ENCODE measurements around the gene RTP3. TPM values are rescaled to one million over a fixed set of nuclear protein-coding genes. Genes with fewer than 3 reads are reported as not detected.
A peak's percentile ranks its signal among the peaks of the same experiment; 100 is the strongest.
"Not testable (repeated sequence)": the region's sequence is repeated elsewhere in the genome, so short reads cannot be mapped to it uniquely, and the experiment has no call there.

RTP3 gene
- total RNA-seq, 1 donor from 2014 or later, result not detected

- peaks cover 3% of the 10 kb centered on the region for H3K4me1 Mint-ChIP-seq (ENCODE audit: low read depth)
- intact Hi-C loops (cut with micrococcal nuclease), result no loop called here
- H3K4me3 Mint-ChIP-seq (ENCODE audit: low read depth), result no peak overlapping the region
- H3K9me3 Mint-ChIP-seq, result no peaks in the 10 kb centered on the region
- peaks cover 21% of the 10 kb centered on the region for H3K27me3 Mint-ChIP-seq (ENCODE audit: low read depth)
- no peak for DNase-seq (ENCODE audit: low spot score)
- H3K27ac Mint-ChIP-seq, result no peak overlapping the region
- H3K36me3 Mint-ChIP-seq (ENCODE audit: low read depth), result no peaks in the 10 kb centered on the region
Measured at GRCh38 chr3:46521096-46521495, 23.3 kb downstream of the RTP3 start.

- intact Hi-C loops (cut with micrococcal nuclease); H3K9me3 Mint-ChIP-seq; H3K27ac Mint-ChIP-seq; H3K36me3 Mint-ChIP-seq (ENCODE audit: low read depth); H3K4me3 Mint-ChIP-seq (ENCODE audit: low read depth); DNase-seq (ENCODE audit: low spot score); H3K4me1 Mint-ChIP-seq (ENCODE audit: low read depth): not testable (repeated sequence)
- peaks cover 22% of the 10 kb centered on the region for H3K27me3 Mint-ChIP-seq (ENCODE audit: low read depth)
Measured at GRCh38 chr3:46522201-46522600, 24.4 kb downstream of the RTP3 start.

GRCh38 chr3:46523556-46523955 lies 25.8 kb downstream of the RTP3 start:
- Mint-ChIP-seq H3K9me3 (no peaks in the 10 kb centered on the region), H3K36me3 (ENCODE audit: low read depth) (no peaks in the 10 kb centered on the region), H3K4me1 (ENCODE audit: low read depth) (no peaks in the 10 kb centered on the region), H3K27me3 (ENCODE audit: low read depth) (peaks cover 22% of the 10 kb centered on the region), H3K27ac (no peak overlapping the region), H3K4me3 (ENCODE audit: low read depth) (no peak overlapping the region)
- DNase-seq (ENCODE audit: low spot score), result no peak
- intact Hi-C loops (cut with micrococcal nuclease), result no loop called here

- Mint-ChIP-seq H3K4me1 (ENCODE audit: low read depth) (no peaks in the 10 kb centered on the region), H3K9me3 (no peaks in the 10 kb centered on the region), H3K36me3 (ENCODE audit: low read depth) (no peaks in the 10 kb centered on the region), H3K27me3 (ENCODE audit: low read depth) (peaks cover 22% of the 10 kb centered on the region), H3K27ac (no peak overlapping the region), H3K4me3 (ENCODE audit: low read depth) (no peak overlapping the region)
- intact Hi-C loops (cut with micrococcal nuclease), result no loop called here
- no peak for DNase-seq (ENCODE audit: low spot score)
Measured at GRCh38 chr3:46524008-46524407, 26.2 kb downstream of the RTP3 start.

DNA sequence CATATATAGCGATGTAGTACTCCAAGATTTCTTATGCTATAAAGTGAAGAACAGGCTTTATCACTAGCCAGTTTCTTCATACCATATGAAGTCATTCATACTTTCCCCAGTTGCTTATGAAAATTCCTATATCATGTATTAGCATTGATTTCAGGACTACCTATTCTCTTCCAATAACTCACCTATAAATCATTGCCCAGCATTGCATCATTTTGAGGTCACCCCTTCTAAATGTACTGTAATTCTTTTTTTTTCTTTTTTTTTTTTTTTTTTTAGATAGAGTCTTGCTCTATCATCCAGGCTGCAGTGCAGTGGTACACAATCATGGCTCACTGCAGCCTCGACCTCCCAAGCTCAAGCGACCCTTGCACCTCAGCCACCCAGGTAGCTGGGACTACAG lies 27.1 kb downstream of the RTP3 start:
- Mint-ChIP-seq H3K4me3 (ENCODE audit: low read depth) (no peak overlapping the region), H3K9me3 (no peaks in the 10 kb centered on the region), H3K36me3 (ENCODE audit: low read depth) (no peaks in the 10 kb centered on the region), H3K27me3 (ENCODE audit: low read depth) (peaks cover 22% of the 10 kb centered on the region), H3K4me1 (ENCODE audit: low read depth) (no peaks in the 10 kb centered on the region), H3K27ac (no peak overlapping the region)
- DNase-seq (ENCODE audit: low spot score), result no peak
- intact Hi-C loops (cut with micrococcal nuclease), result no loop called here

DNA sequence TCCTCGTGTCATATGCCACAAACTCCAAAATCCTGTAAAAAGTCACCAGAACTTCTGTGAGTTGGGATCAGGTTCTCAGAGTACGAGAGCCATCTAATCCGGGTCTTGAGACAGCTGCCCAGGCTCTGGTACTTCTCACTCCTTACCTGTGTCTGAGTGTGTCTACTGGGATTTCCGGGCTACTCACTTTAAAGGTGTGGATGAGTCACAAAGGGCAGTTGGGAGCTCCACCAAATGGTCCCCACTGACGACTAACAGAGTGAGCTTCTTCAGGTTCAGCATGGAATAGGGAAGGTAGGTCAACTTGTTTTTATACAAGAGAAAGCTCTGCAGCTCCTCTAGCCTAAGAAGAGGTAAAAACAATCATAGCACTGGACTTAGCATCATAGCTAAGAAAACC lies 29.5 kb downstream of the RTP3 start:
- Mint-ChIP-seq H3K9me3 (no peaks in the 10 kb centered on the region), H3K36me3 (ENCODE audit: low read depth) (no peaks in the 10 kb centered on the region)
- intact Hi-C loops (cut with micrococcal nuclease), result no loop called here

DNA sequence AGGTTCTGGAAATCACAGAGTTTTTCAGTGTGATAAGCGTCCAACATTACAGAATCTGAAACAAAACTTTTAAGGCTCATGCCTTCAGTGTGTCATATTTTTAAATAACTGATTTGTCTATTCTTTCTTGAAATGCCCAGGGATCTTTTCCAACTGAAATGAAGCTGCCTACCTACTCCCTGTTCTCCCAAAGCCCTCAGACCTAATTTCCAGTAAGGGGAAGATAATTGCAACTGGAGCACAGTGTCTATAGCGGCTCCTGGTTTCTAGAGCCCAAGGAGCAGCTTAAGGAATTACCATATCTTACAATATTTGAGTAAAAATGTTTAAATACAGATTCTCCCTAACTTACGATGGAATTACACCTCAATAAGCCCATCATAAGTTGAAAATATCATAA lies 35.3 kb downstream of the RTP3 start:
- H3K36me3 Mint-ChIP-seq (ENCODE audit: low read depth), result no peaks in the 10 kb centered on the region
- H3K27ac Mint-ChIP-seq, result no peak overlapping the region
- H3K27me3 Mint-ChIP-seq (ENCODE audit: low read depth), result peaks cover 44% of the 10 kb centered on the region
- no peaks in the 10 kb centered on the region for H3K9me3 Mint-ChIP-seq
- DNase-seq (ENCODE audit: low spot score), result no peak
- intact Hi-C loops (cut with micrococcal nuclease), result no loop called here
- peaks cover 21% of the 10 kb centered on the region for H3K4me1 Mint-ChIP-seq (ENCODE audit: low read depth)
- no peak overlapping the region for H3K4me3 Mint-ChIP-seq (ENCODE audit: low read depth)

More for the DNA sequence above, 29.5 kb downstream of the RTP3 start:
- no peaks in the 10 kb centered on the region for H3K4me1 Mint-ChIP-seq (ENCODE audit: low read depth)
- no peak for DNase-seq (ENCODE audit: low spot score)
- H3K27me3 Mint-ChIP-seq (ENCODE audit: low read depth), result peaks cover 28% of the 10 kb centered on the region
- H3K4me3 Mint-ChIP-seq (ENCODE audit: low read depth), result no peak overlapping the region
- no peak overlapping the region for H3K27ac Mint-ChIP-seq

DNA sequence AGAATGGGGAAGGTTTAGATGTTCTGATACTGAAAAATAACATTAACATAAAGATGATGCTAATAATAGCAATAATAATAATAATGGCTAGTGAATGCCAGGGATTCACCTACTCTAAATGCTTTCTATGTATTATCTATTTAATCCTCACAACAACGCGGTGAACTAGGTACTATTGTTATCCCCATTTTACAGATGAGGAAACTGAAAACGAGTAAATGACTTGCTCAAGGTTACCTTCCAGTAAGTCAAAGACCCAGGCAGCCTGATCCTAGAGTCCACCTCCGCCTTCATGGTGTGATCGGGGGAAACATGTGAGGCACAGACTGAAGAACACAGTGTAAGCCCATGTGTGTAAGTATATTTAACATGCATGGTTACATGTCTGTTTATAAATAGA lies 38.0 kb downstream of the RTP3 start:
- Mint-ChIP-seq H3K9me3 (no peaks in the 10 kb centered on the region), H3K4me1 (ENCODE audit: low read depth) (peaks cover 44% of the 10 kb centered on the region), H3K27ac (no peak overlapping the region), H3K27me3 (ENCODE audit: low read depth) (peaks cover 38% of the 10 kb centered on the region), H3K4me3 (ENCODE audit: low read depth) (no peak overlapping the region), H3K36me3 (ENCODE audit: low read depth) (no peaks in the 10 kb centered on the region)
- intact Hi-C loops (cut with micrococcal nuclease), result loop anchor here (5.0 kb wide), 1 partner anchor 48 kb away; no protein-coding TSS in a partner anchor
- no peak for DNase-seq (ENCODE audit: low spot score)

GRCh38 chr3:46536758-46537157 lies 39.0 kb downstream of the RTP3 start:
- intact Hi-C loops (cut with micrococcal nuclease), result loop anchor here (5.0 kb wide), 1 partner anchor 49 kb away; no protein-coding TSS in a partner anchor
- no peak for DNase-seq (ENCODE audit: low spot score)
- H3K36me3 Mint-ChIP-seq (ENCODE audit: low read depth), result no peaks in the 10 kb centered on the region
- H3K27me3 Mint-ChIP-seq (ENCODE audit: low read depth), result peaks cover 31% of the 10 kb centered on the region
- H3K4me3 Mint-ChIP-seq (ENCODE audit: low read depth), result no peak overlapping the region
- peaks cover 49% of the 10 kb centered on the region for H3K4me1 Mint-ChIP-seq (ENCODE audit: low read depth)
- no peak overlapping the region for H3K27ac Mint-ChIP-seq
- no peaks in the 10 kb centered on the region for H3K9me3 Mint-ChIP-seq

- H3K27me3 Mint-ChIP-seq (ENCODE audit: low read depth), result peaks cover 30% of the 10 kb centered on the region
- no peaks in the 10 kb centered on the region for H3K9me3 Mint-ChIP-seq
- intact Hi-C loops (cut with micrococcal nuclease), result loop anchor here (5.0 kb wide), 1 partner anchor 50 kb away; no protein-coding TSS in a partner anchor
- H3K36me3 Mint-ChIP-seq (ENCODE audit: low read depth), result no peaks in the 10 kb centered on the region
- DNase-seq (ENCODE audit: low spot score), result no peak
- peaks cover 54% of the 10 kb centered on the region for H3K4me1 Mint-ChIP-seq (ENCODE audit: low read depth)
- no peak overlapping the region for H3K4me3 Mint-ChIP-seq (ENCODE audit: low read depth)
- no peak overlapping the region for H3K27ac Mint-ChIP-seq
Measured at GRCh38 chr3:46537316-46537715, 39.5 kb downstream of the RTP3 start.

DNA sequence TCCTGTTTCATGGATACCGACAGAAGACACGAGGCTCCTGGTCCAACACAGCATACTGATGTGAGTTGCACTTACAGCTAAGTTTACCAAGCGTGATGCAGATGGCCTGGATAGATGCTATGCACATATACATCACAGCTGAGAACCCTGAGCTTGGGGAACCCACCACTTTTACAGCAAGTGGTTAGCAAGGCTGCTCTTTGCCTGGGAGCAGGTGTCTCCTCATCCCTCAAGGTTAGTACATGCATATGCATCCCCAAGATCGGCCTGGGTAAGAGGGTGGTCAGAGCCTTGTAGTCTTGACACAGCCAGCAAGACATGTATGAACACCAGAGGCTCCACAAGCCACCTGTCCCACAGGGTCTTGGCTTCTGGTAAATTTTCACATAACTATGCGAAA lies 40.0 kb downstream of the RTP3 start:
- Mint-ChIP-seq H3K36me3 (ENCODE audit: low read depth) (no peaks in the 10 kb centered on the region), H3K4me1 (ENCODE audit: low read depth) (peaks cover 58% of the 10 kb centered on the region), H3K27me3 (ENCODE audit: low read depth) (peaks cover 28% of the 10 kb centered on the region), H3K4me3 (ENCODE audit: low read depth) (no peak overlapping the region), H3K9me3 (no peaks in the 10 kb centered on the region), H3K27ac (no peak overlapping the region)
- intact Hi-C loops (cut with micrococcal nuclease), result loop anchor here (5.0 kb wide), 1 partner anchor 50 kb away; no protein-coding TSS in a partner anchor
- no peak for DNase-seq (ENCODE audit: low spot score)

GRCh38 chr3:46538425-46538802 lies 40.6 kb downstream of the RTP3 start:
- not testable (repeated sequence) for H3K9me3 Mint-ChIP-seq; DNase-seq (ENCODE audit: low spot score); H3K36me3 Mint-ChIP-seq (ENCODE audit: low read depth)
- Mint-ChIP-seq H3K4me3 (ENCODE audit: low read depth) (peak overlapping the region; percentile 76), H3K4me1 (ENCODE audit: low read depth) (peaks cover 62% of the 10 kb centered on the region), H3K27me3 (ENCODE audit: low read depth) (peaks cover 23% of the 10 kb centered on the region), H3K27ac (peak overlapping the region; percentile 87)
- intact Hi-C loops (cut with micrococcal nuclease), result loop anchor here (5.0 kb wide), 1 partner anchor 51 kb away; no protein-coding TSS in a partner anchor

DNA sequence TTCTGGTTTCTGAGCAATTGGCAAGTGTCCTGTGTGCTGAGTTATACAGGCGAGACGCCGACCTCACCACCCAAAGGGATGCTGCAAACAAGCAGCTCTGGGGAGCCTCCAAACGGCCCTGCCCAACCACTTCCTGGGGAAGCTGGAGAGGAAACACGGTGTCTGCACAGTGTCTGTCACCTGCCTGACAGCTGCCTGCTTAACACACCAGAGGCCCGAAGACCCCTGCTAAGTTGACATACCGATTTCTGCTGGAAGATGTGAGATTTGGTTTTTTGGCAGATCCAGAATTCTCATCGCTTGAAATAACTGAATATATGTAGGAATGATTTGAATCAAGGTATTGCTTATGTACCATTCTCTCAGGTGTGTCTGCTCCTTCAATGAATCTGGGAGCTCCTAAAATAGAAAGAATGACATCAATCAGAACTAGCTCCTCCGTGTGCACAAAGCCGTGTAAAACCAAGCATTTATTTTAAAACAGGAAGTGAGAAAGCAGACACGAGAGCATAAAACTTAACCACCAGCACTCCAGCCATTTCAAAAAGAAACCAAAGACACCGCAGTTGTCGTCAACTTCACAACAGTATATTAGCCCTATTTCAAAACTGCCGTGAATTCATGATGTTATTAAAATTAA lies 41.1 kb downstream of the RTP3 start:
- peak; percentile 75 for DNase-seq (ENCODE audit: low spot score)
- Mint-ChIP-seq H3K27me3 (ENCODE audit: low read depth) (peaks cover 23% of the 10 kb centered on the region), H3K4me3 (ENCODE audit: low read depth) (peak overlapping the region; percentile 76), H3K36me3 (ENCODE audit: low read depth) (no peaks in the 10 kb centered on the region), H3K27ac (peak overlapping the region; percentile 87), H3K4me1 (ENCODE audit: low read depth) (peaks cover 62% of the 10 kb centered on the region), H3K9me3 (no peaks in the 10 kb centered on the region)
- intact Hi-C loops (cut with micrococcal nuclease), result loop anchor here (5.0 kb wide), 1 partner anchor 52 kb away; no protein-coding TSS in a partner anchor
